ENCODE results near the gene PEX3.

- TF ChIP-seq POLR2A (IDR thresholded peaks at IDR 0.05), result no peak
- no peak for TF ChIP-seq POLR2AphosphoS5 (IDR thresholded peaks at IDR 0.05)
- TF ChIP-seq, protein P1, sequence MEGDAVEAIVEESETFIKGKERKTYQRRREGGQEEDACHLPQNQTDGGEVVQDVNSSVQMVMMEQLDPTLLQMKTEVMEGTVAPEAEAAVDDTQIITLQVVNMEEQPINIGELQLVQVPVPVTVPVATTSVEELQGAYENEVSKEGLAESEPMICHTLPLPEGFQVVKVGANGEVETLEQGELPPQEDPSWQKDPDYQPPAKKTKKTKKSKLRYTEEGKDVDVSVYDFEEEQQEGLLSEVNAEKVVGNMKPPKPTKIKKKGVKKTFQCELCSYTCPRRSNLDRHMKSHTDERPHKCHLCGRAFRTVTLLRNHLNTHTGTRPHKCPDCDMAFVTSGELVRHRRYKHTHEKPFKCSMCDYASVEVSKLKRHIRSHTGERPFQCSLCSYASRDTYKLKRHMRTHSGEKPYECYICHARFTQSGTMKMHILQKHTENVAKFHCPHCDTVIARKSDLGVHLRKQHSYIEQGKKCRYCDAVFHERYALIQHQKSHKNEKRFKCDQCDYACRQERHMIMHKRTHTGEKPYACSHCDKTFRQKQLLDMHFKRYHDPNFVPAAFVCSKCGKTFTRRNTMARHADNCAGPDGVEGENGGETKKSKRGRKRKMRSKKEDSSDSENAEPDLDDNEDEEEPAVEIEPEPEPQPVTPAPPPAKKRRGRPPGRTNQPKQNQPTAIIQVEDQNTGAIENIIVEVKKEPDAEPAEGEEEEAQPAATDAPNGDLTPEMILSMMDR (IDR thresholded peaks at IDR 0.05), result no peak
Measured at GRCh38 chr6:143507358-143508145, 56.9 kb downstream of the PEX3 start.
